SU-DHL-6 (cell line): ENCODE data around the gene ALG11.

Source experiments
- CTCF ChIP-seq: fragments of 200-600 bp; sonication (generic); IDR thresholded peaks from one replicate; pipeline ENCODE4 v1.5.1; 2017; ENCODE audit warnings: antibody characterized with exemption, mild to moderate bottlenecking, low read length, moderate library complexity; ENCODE audit not compliant: insufficient read depth, poor library complexity, severe bottlenecking
- EZH2phosphoT487 ChIP-seq: fragments of 200-600 bp; sonication (generic), shearing (Covaris generic); conservative IDR thresholded peaks from 2 replicates; pipeline ENCODE4 v1.6.1; 2018; ENCODE audit warnings: mild to moderate bottlenecking, antibody characterized with exemption, low read length, moderate library complexity, mixed read lengths

- TF ChIP-seq CTCF (no peak), EZH2phosphoT487 (no peak)
Observed at GRCh38 chr13:51976423-51976822, 35.8 kb upstream of the ALG11 start.
